SU-DHL-6 (cell line): ENCODE measurements around the gene NBPF3.
A peak's percentile ranks its signal among the peaks of the same experiment; 100 is the strongest.
"Not testable (repeated sequence)": the region's sequence is repeated elsewhere in the genome, so short reads cannot be mapped to it uniquely, and the experiment has no call there.

ENCODE experiments used
- H2AFZ ChIP-seq: fragments of 200-600 bp; sonication (generic); 2 replicates; pipeline ENCODE4 v1.6.1; 2014; ENCODE audit warnings: low read depth, mild to moderate bottlenecking, moderate library complexity, mixed read lengths, antibody characterized with exemption, low read length; ENCODE audit not compliant: severe bottlenecking
- H3F3A ChIP-seq: fragments of 200-600 bp; shearing (Covaris generic); 2 replicates; pipeline ENCODE4 v1.6.0; 2016; ENCODE audit warnings: antibody characterized with exemption, mild to moderate bottlenecking; ENCODE audit not compliant: insufficient read depth
- H3K27ac ChIP-seq: fragments of 200-600 bp; sonication (generic); 2 replicates; pipeline ENCODE4 v1.5.1; 2016; ENCODE audit warnings: low read depth, mild to moderate bottlenecking, low read length, moderate library complexity, mixed read lengths
- H3K27me3 ChIP-seq: fragments of 200-600 bp; sonication (generic), shearing (Covaris generic); 2 replicates; pipeline ENCODE4 v1.6.0; 2014; ENCODE audit warnings: mild to moderate bottlenecking, low read length
- H3K36me3 ChIP-seq: fragments of 200-600 bp; sonication (generic); 2 replicates; pipeline ENCODE4 v1.6.1; 2014; ENCODE audit warnings: mild to moderate bottlenecking, low read length, mixed read lengths
- H3K4me2 ChIP-seq: fragments of 300-600, 200-600 bp; shearing (Covaris generic), sonication (generic); 2 replicates; pipeline ENCODE4 v1.6.0; 2014; ENCODE audit warnings: low read length, low read depth, mild to moderate bottlenecking; ENCODE audit not compliant: poor library complexity, severe bottlenecking
- H3K4me3 ChIP-seq: fragments of 200-600 bp; sonication (generic); 2 replicates; pipeline ENCODE4 v1.5.1; 2014; ENCODE audit warnings: antibody characterized with exemption, low read length, mild to moderate bottlenecking, mixed read lengths; ENCODE audit not compliant: insufficient read depth, poor library complexity, severe bottlenecking
- H3K79me2 ChIP-seq: fragments of 200-600 bp; sonication (generic); 2 replicates; pipeline ENCODE4 v1.6.1; 2014; ENCODE audit warnings: mild to moderate bottlenecking, low read length, moderate library complexity; ENCODE audit not compliant: insufficient read depth
- H3K9ac ChIP-seq: fragments of 200-600 bp; sonication (generic); 2 replicates; pipeline ENCODE4 v1.7.0; 2014; ENCODE audit warnings: mild to moderate bottlenecking, low read length
- H3K9me2 ChIP-seq: fragments of 200-600 bp; sonication (generic); replicated peaks from 2 replicates; pipeline ENCODE4 v1.6.1; 2014; ENCODE audit warnings: low read length; ENCODE audit not compliant: insufficient read depth
- H3K9me3 ChIP-seq: fragments of 200-600 bp; sonication (generic); 2 replicates; pipeline ENCODE4 v1.6.1; 2014; ENCODE audit warnings: low read length, mixed read lengths; ENCODE audit not compliant: insufficient read depth
- H4K20me1 ChIP-seq: fragments of 200-600 bp; sonication (generic); 2 replicates; pipeline ENCODE4 v1.6.1; 2014; ENCODE audit warnings: low read depth, mild to moderate bottlenecking, antibody characterized with exemption, low read length, moderate library complexity, mixed read lengths
- CTCF ChIP-seq: fragments of 200-600 bp; sonication (generic); IDR thresholded peaks from one replicate; pipeline ENCODE4 v1.5.1; 2017; ENCODE audit warnings: antibody characterized with exemption, mild to moderate bottlenecking, low read length, moderate library complexity; ENCODE audit not compliant: insufficient read depth, poor library complexity, severe bottlenecking
- EZH2phosphoT487 ChIP-seq: fragments of 200-600 bp; sonication (generic), shearing (Covaris generic); conservative IDR thresholded peaks from 2 replicates; pipeline ENCODE4 v1.6.1; 2018; ENCODE audit warnings: mild to moderate bottlenecking, antibody characterized with exemption, low read length, moderate library complexity, mixed read lengths

Gene NBPF3

GRCh38 chr1:21437341-21437640 is 2.6 kb upstream of the NBPF3 start:
- Histone ChIP-seq H3K4me3 (no peak overlapping the region), H3K9ac (no peak overlapping the region), H3K9me3 (no peaks in the 10 kb centered on the region), H3F3A (no peaks in the 10 kb centered on the region), H3K4me2 (no peak overlapping the region), H2AFZ (no peak overlapping the region), H3K27ac (no peak overlapping the region), H3K79me2 (peaks cover 6% of the 10 kb centered on the region; the same call in 1 of the 2 replicates), H4K20me1 (no peaks in the 10 kb centered on the region), H3K9me2 (no peaks in the 10 kb centered on the region), H3K27me3 (no peaks in the 10 kb centered on the region), H3K36me3 (no peaks in the 10 kb centered on the region)
- TF ChIP-seq CTCF = no peak

DNA sequence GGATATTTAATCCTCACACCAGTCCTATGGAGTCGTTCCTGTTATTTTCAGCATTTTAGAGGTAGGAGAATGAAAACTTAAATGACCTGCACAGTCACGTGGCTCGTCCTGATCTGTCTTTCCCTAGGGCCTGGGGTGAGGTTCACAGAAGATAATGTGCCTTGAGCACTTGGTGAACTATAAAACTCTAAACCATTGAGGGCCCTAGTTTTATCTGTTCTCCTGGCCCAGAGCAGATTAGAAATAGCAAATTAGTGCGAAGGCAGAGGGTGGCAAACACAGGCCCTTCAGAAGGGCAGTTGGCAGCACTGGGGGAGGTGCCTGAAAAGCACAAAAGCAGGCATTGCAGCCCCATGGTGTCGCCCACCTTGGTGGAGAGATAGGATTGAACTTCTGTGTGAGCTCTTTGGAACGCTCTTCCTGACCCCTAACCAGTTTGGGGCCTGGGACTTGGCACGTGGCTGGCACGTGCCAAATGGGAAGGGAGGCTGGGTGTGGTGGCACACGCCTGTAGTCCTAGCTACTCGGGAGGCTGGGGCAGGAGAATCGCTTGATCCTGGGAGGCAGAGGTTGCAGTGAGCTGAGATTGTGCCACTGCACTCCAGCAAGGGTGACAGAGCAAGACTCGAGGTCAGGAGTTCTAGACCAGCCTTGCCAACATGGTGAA is 1.2 kb upstream of the NBPF3 start:
- H3F3A ChIP-seq, H3K9ac ChIP-seq, H3K27me3 ChIP-seq, H2AFZ ChIP-seq, H3K9me3 ChIP-seq, H3K79me2 ChIP-seq, H3K4me2 ChIP-seq, H3K9me2 ChIP-seq, H4K20me1 ChIP-seq, H3K4me3 ChIP-seq, H3K36me3 ChIP-seq, H3K27ac ChIP-seq: not testable (repeated sequence)

DNA sequence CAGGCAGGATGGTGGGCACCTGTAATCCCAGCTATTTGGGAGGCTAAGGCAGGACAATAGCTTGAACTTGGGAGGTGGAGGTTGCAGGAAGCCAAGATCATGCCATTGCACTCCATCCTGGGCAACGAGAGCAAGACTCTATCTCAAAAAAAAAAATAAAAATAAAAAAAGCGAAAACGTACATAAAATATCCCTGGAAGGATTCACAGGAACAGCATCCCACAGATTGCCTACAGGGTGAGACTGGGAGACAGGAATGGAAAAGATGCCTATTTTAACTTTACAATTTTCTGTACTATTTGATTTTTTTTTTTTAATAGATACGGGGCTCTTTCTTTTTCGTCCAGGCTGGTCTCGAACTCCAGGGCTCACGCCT is 604 bp upstream of the NBPF3 start:
- Histone ChIP-seq H3K9me2 (no peaks in the 10 kb centered on the region), H3K4me3 (peak overlapping the region; percentile 80), H3K36me3 (no peaks in the 10 kb centered on the region), H3K79me2 (peaks cover 6% of the 10 kb centered on the region; the same call in 1 of the 2 replicates), H3K27me3 (no peaks in the 10 kb centered on the region), H3K9ac (peak overlapping the region; percentile 69), H2AFZ (peak overlapping the region; percentile 85), H4K20me1 (no peaks in the 10 kb centered on the region), H3K9me3 (no peaks in the 10 kb centered on the region), H3F3A (no peaks in the 10 kb centered on the region), H3K4me2 (peak overlapping the region; percentile 83), H3K27ac (no peak overlapping the region)
- TF ChIP-seq EZH2phosphoT487 (no peak), CTCF (no peak)

DNA sequence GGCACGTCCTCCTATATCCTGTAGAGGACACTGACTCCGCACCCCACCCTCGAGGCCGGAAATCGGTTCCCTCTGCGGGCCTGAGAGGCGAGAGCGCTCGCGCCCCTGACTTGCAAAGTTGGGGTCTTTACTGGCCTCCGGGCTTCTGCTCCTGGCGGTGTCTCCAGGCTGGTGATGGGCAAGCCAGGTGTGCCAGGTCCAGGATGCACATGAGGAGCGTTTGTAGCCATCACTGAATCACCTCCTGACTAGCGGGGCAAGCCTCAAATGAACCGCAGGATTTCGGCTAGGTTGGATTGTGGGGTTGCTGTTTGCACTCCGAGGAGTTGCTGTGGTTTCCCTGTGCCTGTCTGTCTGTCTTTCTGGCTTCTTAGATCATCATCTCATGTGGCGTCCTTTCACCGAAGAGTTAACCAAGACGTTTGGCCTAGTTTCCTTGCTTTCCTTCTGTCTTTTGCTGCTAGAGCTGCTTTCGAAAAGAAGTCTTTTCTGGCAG is 741 bp downstream of the NBPF3 start:
- H2AFZ ChIP-seq = peak overlapping the region; percentile 85
- peak overlapping the region; percentile 83 for H3K4me2 ChIP-seq
- peak overlapping the region; percentile 69 for H3K9ac ChIP-seq

GRCh38 chr1:21446647-21447046 is 6.7 kb downstream of the NBPF3 start:
- H3K4me2 ChIP-seq, H3K9me3 ChIP-seq, H3K27ac ChIP-seq, H2AFZ ChIP-seq, H3F3A ChIP-seq, H3K79me2 ChIP-seq, H3K9me2 ChIP-seq, H3K27me3 ChIP-seq, H3K9ac ChIP-seq, H3K4me3 ChIP-seq, H4K20me1 ChIP-seq, H3K36me3 ChIP-seq: not testable (repeated sequence)

More for the DNA sequence above, 741 bp downstream of the NBPF3 start:
- not testable (repeated sequence) for H3K9me2 ChIP-seq, H3K27me3 ChIP-seq, H3F3A ChIP-seq, H3K27ac ChIP-seq, H3K79me2 ChIP-seq, H3K36me3 ChIP-seq, H4K20me1 ChIP-seq, H3K9me3 ChIP-seq
- peak overlapping the region; percentile 80 for H3K4me3 ChIP-seq
